ENCODE results near the gene SLC9C1.
A peak's percentile ranks its signal among the peaks of the same experiment; 100 is the strongest.

The SLC9C1 gene

GRCh38 chr3:112233083-112233482, 60.9 kb downstream of the SLC9C1 start:
- no peak overlapping the region for H3K27ac ChIP-seq
- TF ChIP-seq CTCF (conservative IDR thresholded peaks at IDR 0.05), result no peak

- TF ChIP-seq CTCF (conservative IDR thresholded peaks at IDR 0.05), result no peak
- no peak overlapping the region for H3K27ac ChIP-seq
Observed at GRCh38 chr3:112231727-112232126, 62.3 kb downstream of the SLC9C1 start.

- TF ChIP-seq CTCF (conservative IDR thresholded peaks at IDR 0.05), result no peak
- no peak overlapping the region for H3K27ac ChIP-seq
Observed at GRCh38 chr3:112230033-112230432, 64.0 kb downstream of the SLC9C1 start.

GRCh38 chr3:112228786-112229185, 65.2 kb downstream of the SLC9C1 start:
- no peak for TF ChIP-seq CTCF (conservative IDR thresholded peaks at IDR 0.05)
- H3K27ac ChIP-seq, result 0 out of 2 replicates have a peak overlapping the region, but pooled peaks have one; percentile 8

GRCh38 chr3:112200317-112200666, 93.7 kb downstream of the SLC9C1 start:
- no peak overlapping the region for H3K27ac ChIP-seq
- TF ChIP-seq CTCF (conservative IDR thresholded peaks at IDR 0.05), result no peak

- H3K27ac ChIP-seq, result no peak overlapping the region
- no peak for TF ChIP-seq CTCF (conservative IDR thresholded peaks at IDR 0.05)
Observed at GRCh38 chr3:112199622-112200316, 94.2 kb downstream of the SLC9C1 start.

GRCh38 chr3:112197131-112197530, 96.9 kb downstream of the SLC9C1 start:
- TF ChIP-seq CTCF (conservative IDR thresholded peaks at IDR 0.05), result no peak
- H3K27ac ChIP-seq, result no peak overlapping the region

Data from VCaP (cell line).